Liver (tissue), 9 donors: ENCODE results near the gene HHAT. TPM values are rescaled to one million over a fixed set of nuclear protein-coding genes. Genes with fewer than 3 reads are reported as not detected.

ENCODE experiments used
- DNase-seq: peaks from one replicate; pipeline ENCODE4 v3.0.0-alpha.2; 2017; ENCODE audit warnings: low spot score
- H3K27ac ChIP-seq, 2 donors: one replicate each; pipeline ENCODE4 v1.7.0; 2013; ENCODE audit warnings: inconsistent platforms in 2 of 2, low read length in 2 of 2, control low read depth in 1 of 2, low read depth in 1 of 2, mild to moderate bottlenecking in 1 of 2
- H3K27me3 ChIP-seq, 4 donors: one replicate each; pipeline versions ENCODE4 v1.6.1 to v1.7.0; 2013; ENCODE audit warnings: low read length in 3 of 4, inconsistent platforms in 1 of 4, mild to moderate bottlenecking in 1 of 4, moderate library complexity in 1 of 4; ENCODE audit not compliant: control insufficient read depth in 4 of 4, insufficient read depth in 4 of 4
- H3K36me3 ChIP-seq, 4 donors: one replicate each; pipeline versions ENCODE4 v1.6.1 to v1.7.0; 2013; ENCODE audit warnings: low read length in 3 of 4, mild to moderate bottlenecking in 3 of 4, low read depth in 1 of 4, moderate library complexity in 1 of 4; ENCODE audit not compliant: control insufficient read depth in 4 of 4, insufficient read depth in 3 of 4
- H3K4me1 ChIP-seq, 4 donors: one replicate each; pipeline versions ENCODE4 v1.6.1 to v1.7.0; 2013; ENCODE audit warnings: low read length in 3 of 4, mild to moderate bottlenecking in 3 of 4, moderate library complexity in 1 of 4; ENCODE audit not compliant: control insufficient read depth in 4 of 4, insufficient read depth in 4 of 4
- H3K4me3 ChIP-seq, 3 donors: one replicate each; pipeline versions ENCODE4 v1.6.1 to v1.7.0; 2013; ENCODE audit warnings: low read length in 3 of 3, control low read depth in 1 of 3, low read depth in 1 of 3, mild to moderate bottlenecking in 1 of 3
- H3K9ac ChIP-seq, 2 donors: one replicate each; pipeline ENCODE4 v1.7.0; 2013; ENCODE audit warnings: low read length in 2 of 2, mild to moderate bottlenecking in 2 of 2, moderate library complexity in 2 of 2, control low read depth in 1 of 2, low read depth in 1 of 2
- H3K9me3 ChIP-seq, 4 donors: one replicate each; pipeline versions ENCODE4 v1.6.1 to v1.7.0; 2013; ENCODE audit warnings: low read length in 3 of 4; ENCODE audit not compliant: control insufficient read depth in 4 of 4
- CTCF ChIP-seq: fragments of 150-350 bp; IDR thresholded peaks from 2 replicates; pipeline ENCODE4 v1.5.1; 2017; ENCODE audit warnings: improper control_type of control experiment, low read depth, low read length; ENCODE audit not compliant: missing input control
- EGR1 ChIP-seq, 2 donors: IDR thresholded peaks; 2 replicates each; pipeline ENCODE4 v1.6.1; 2016 to 2018; ENCODE audit warnings: antibody characterized with exemption in 2 of 2, low read depth in 2 of 2
- FOXA2 ChIP-seq: IDR thresholded peaks from 2 replicates; pipeline ENCODE4 v1.6.1; 2016; ENCODE audit warnings: antibody characterized with exemption
- GABPA ChIP-seq, 2 donors: IDR thresholded peaks in 1 of 2; conservative IDR thresholded peaks in 1 of 2; 2 replicates each; pipeline ENCODE4 v1.6.1; 2016; ENCODE audit warnings: antibody characterized with exemption in 2 of 2, mild to moderate bottlenecking in 1 of 2, moderate library complexity in 1 of 2
- HNF4A ChIP-seq, 2 donors: conservative IDR thresholded peaks; 2 replicates each; pipeline ENCODE4 v1.6.1; 2016; ENCODE audit warnings: antibody characterized with exemption in 2 of 2, mild to moderate bottlenecking in 2 of 2
- HNF4G ChIP-seq: IDR thresholded peaks from 2 replicates; pipeline ENCODE4 v1.6.1; 2016; ENCODE audit warnings: antibody characterized with exemption
- JUND ChIP-seq, 2 donors: IDR thresholded peaks; 2 replicates each; pipeline ENCODE4 v1.6.1; 2016; ENCODE audit warnings: antibody characterized with exemption in 2 of 2
- MAX ChIP-seq: IDR thresholded peaks from 2 replicates; pipeline ENCODE4 v1.6.1; 2016; ENCODE audit warnings: antibody characterized with exemption
- NR2F2 ChIP-seq: IDR thresholded peaks from 2 replicates; pipeline ENCODE4 v1.6.1; 2016; ENCODE audit warnings: antibody characterized with exemption
- RAD21 ChIP-seq, 2 donors: IDR thresholded peaks; 2 replicates each; pipeline ENCODE4 v1.6.1; 2016; ENCODE audit warnings: antibody characterized with exemption in 2 of 2, mild to moderate bottlenecking in 2 of 2
- RXRA ChIP-seq, 2 donors: IDR thresholded peaks; 2 replicates each; pipeline ENCODE4 v1.6.1; 2017 to 2018; ENCODE audit warnings: antibody characterized with exemption in 2 of 2, mild to moderate bottlenecking in 1 of 2
- SP1 ChIP-seq: IDR thresholded peaks from 2 replicates; pipeline ENCODE4 v1.6.1; 2018; ENCODE audit warnings: antibody characterized with exemption, mild to moderate bottlenecking
- YY1 ChIP-seq: IDR thresholded peaks from 2 replicates; pipeline ENCODE4 v1.6.1; 2016; ENCODE audit warnings: antibody characterized with exemption, mild to moderate bottlenecking
- WGBS: extraction: QIAGEN DNeasy Blood & Tissue Kit; methylation state at CpG from one replicate; pipeline ENCODE4 v1.1.7; 2013; 5-methylcytosine and 5-hydroxymethylcytosine counted together
- polyA plus RNA-seq, 2 donors: library from polyadenylated mRNA; stranded (reverse) in 1 of 2; unstranded in 1 of 2; fragments of 200-250 nt in 1 of 2; fragments of >200 nt in 1 of 2; fragmentation: Nextera tagmentation in 1 of 2; extraction: Ambion mirVana in 1 of 2; gene quantifications; one replicate each; pipeline versions ENCODE4 v1.2.1 to v1.2.3, GENCODE V29; 2013 to 2015
- total RNA-seq, 2 donors: library from RNA; depleted of rRNA; stranded (reverse); fragments of >200 nt; gene quantifications; one replicate each; pipeline ENCODE4 v1.2.3, GENCODE V29; 2014
- TF ChIP-seq, protein P1 (sequence below): IDR thresholded peaks from 2 replicates; pipeline ENCODE4 v1.6.1; 2016; ENCODE audit warnings: antibody characterized with exemption, mild to moderate bottlenecking
- TF ChIP-seq, protein P2 (sequence below): IDR thresholded peaks from 2 replicates; pipeline ENCODE4 v1.6.1; 2016; ENCODE audit warnings: antibody characterized with exemption
- TF ChIP-seq, protein P3 (sequence below): IDR thresholded peaks from 2 replicates; pipeline ENCODE4 v1.6.1; 2016; ENCODE audit warnings: antibody characterized with exemption
- donor health status: healthy.
- donor health status: healthy.
- donor health status: healthy.
- donor health status: healthy.
- donor health status: healthy.

HHAT gene
- total and polyA plus RNA-seq, 4 donors, result 1.3 to 2.2 (median 1.6) TPM

DNA sequence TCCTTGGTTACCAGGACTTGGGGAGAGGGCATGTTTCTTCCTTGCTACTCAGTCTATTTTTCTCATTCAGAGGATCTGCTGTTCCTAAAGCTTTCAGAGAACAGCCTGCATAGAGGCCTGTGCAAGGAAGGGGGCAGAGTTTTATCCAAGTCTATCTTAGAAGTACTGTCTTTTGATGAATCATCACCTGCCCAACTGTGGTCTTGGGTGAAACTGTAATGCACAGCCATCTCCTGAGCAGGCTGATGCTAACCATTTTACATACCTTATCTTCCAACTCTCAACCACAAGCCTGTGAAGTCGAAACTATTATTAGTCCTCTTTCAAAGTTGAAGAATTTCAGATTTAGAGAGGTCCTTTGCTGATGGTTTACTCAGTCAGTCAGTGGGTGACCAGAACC is 368.0 kb downstream of the HHAT start (continued):
- TF ChIP-seq, protein P1, sequence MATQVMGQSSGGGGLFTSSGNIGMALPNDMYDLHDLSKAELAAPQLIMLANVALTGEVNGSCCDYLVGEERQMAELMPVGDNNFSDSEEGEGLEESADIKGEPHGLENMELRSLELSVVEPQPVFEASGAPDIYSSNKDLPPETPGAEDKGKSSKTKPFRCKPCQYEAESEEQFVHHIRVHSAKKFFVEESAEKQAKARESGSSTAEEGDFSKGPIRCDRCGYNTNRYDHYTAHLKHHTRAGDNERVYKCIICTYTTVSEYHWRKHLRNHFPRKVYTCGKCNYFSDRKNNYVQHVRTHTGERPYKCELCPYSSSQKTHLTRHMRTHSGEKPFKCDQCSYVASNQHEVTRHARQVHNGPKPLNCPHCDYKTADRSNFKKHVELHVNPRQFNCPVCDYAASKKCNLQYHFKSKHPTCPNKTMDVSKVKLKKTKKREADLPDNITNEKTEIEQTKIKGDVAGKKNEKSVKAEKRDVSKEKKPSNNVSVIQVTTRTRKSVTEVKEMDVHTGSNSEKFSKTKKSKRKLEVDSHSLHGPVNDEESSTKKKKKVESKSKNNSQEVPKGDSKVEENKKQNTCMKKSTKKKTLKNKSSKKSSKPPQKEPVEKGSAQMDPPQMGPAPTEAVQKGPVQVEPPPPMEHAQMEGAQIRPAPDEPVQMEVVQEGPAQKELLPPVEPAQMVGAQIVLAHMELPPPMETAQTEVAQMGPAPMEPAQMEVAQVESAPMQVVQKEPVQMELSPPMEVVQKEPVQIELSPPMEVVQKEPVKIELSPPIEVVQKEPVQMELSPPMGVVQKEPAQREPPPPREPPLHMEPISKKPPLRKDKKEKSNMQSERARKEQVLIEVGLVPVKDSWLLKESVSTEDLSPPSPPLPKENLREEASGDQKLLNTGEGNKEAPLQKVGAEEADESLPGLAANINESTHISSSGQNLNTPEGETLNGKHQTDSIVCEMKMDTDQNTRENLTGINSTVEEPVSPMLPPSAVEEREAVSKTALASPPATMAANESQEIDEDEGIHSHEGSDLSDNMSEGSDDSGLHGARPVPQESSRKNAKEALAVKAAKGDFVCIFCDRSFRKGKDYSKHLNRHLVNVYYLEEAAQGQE, result no peak
- no peak for TF ChIP-seq HNF4A (conservative IDR thresholded peaks at IDR 0.05)
- TF ChIP-seq NR2F2, result no peak
- TF ChIP-seq RXRA (IDR thresholded peaks at IDR 0.05), result no peak
- TF ChIP-seq, protein P2, sequence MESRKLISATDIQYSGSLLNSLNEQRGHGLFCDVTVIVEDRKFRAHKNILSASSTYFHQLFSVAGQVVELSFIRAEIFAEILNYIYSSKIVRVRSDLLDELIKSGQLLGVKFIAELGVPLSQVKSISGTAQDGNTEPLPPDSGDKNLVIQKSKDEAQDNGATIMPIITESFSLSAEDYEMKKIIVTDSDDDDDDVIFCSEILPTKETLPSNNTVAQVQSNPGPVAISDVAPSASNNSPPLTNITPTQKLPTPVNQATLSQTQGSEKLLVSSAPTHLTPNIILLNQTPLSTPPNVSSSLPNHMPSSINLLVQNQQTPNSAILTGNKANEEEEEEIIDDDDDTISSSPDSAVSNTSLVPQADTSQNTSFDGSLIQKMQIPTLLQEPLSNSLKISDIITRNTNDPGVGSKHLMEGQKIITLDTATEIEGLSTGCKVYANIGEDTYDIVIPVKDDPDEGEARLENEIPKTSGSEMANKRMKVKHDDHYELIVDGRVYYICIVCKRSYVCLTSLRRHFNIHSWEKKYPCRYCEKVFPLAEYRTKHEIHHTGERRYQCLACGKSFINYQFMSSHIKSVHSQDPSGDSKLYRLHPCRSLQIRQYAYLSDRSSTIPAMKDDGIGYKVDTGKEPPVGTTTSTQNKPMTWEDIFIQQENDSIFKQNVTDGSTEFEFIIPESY, result no peak

GRCh38 chr1:210697185-210697584 is 368.5 kb downstream of the HHAT start:
- H3K27me3 ChIP-seq, result no peaks in the 10 kb centered on the region
- H3K36me3 ChIP-seq, result no peaks in the 10 kb centered on the region
- H3K4me3 ChIP-seq, result no peak overlapping the region
- 86% methylated on average over 3 of the region's 3 CpGs for WGBS
- TF ChIP-seq GABPA (IDR thresholded peaks at IDR 0.05 in 1 of 2, conservative IDR thresholded peaks at IDR 0.05 in 1 of 2), result no peak
- no peak for TF ChIP-seq YY1
- no peak for TF ChIP-seq HNF4A (conservative IDR thresholded peaks at IDR 0.05)
- TF ChIP-seq, protein P2, result no peak
- TF ChIP-seq, protein P3, sequence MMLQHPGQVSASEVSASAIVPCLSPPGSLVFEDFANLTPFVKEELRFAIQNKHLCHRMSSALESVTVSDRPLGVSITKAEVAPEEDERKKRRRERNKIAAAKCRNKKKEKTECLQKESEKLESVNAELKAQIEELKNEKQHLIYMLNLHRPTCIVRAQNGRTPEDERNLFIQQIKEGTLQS, result no peak
- TF ChIP-seq EGR1 (IDR thresholded peaks at IDR 0.05; ENCODE audit: low read depth in 2 of 2), result no peak
- no peak for TF ChIP-seq MAX
- TF ChIP-seq FOXA2, result no peak
- TF ChIP-seq JUND (IDR thresholded peaks at IDR 0.05), result no peak
- no peak for TF ChIP-seq RAD21 (IDR thresholded peaks at IDR 0.05)
- TF ChIP-seq RXRA (IDR thresholded peaks at IDR 0.05), result no peak
- no peak for TF ChIP-seq SP1
- TF ChIP-seq NR2F2, result no peak
- no peak for TF ChIP-seq HNF4G
- no peak for TF ChIP-seq CTCF
- H3K9ac ChIP-seq, result no peak overlapping the region
- DNase-seq, result no peak
- H3K4me1 ChIP-seq, result peaks cover 5 to 10% (median 9%) of the 10 kb centered on the region in 4 donors
- H3K9me3 ChIP-seq, result no peaks in the 10 kb centered on the region
- no peak overlapping the region for H3K27ac ChIP-seq
